HepG2 (cell line): ENCODE measurements around the gene MTX1. TPM values are rescaled to one million over a fixed set of nuclear protein-coding genes. Genes with fewer than 3 reads are reported as not detected.

Experiments
- ATAC-seq: fragments of 200-7000 bp; cut with Tn5 transposase; 3 replicates; pipeline ENCODE4 v1.9.1; 2020; ENCODE audit warnings: mild to moderate bottlenecking, moderate library complexity
- BruUV-seq: library from RNA; stranded (reverse); fragments of 400-500 nt; replicated peaks from 2 replicates; lab custom pipeline; 2021; lab: Mats Ljungman, UMichigan
- CTCF ChIA-PET: fragments of 300-600 bp; formaldehyde crosslinking; extraction: SDS; loops from one replicate; lab custom pipeline; 2021; ENCODE audit warnings: low total read pairs, inconsistent platforms, low intra/inter-chr PET ratio; lab: Yijun Ruan, JAX
- POLR2A ChIA-PET: fragments of 350-600 bp; sonication (Branson Sonifier 250); formaldehyde crosslinking; loops from one replicate; lab custom pipeline; 2020; ENCODE audit warnings: antibody characterized with exemption, inconsistent platforms; lab: Yijun Ruan, JAX
- DNase-seq: peaks from one replicate; pipeline ENCODE4 v3.0.0-alpha.2; 2015; ENCODE audit warnings: low spot score
- FAIRE-seq: peaks from 3 replicates; lab custom pipeline; 2011; peaks lifted over from hg19 to GRCh38; lab: Jason Lieb, UNC
- H2AFZ ChIP-seq: one replicate; pipeline ENCODE4 v1.6.1; 2011; ENCODE audit warnings: low read length, inconsistent platforms
- H3K27ac ChIP-seq: fragments of 300-600 bp; 3 replicates; pipeline ENCODE4 v1.8.0; 2011; ENCODE audit warnings: mixed run types, mild to moderate bottlenecking, mixed read lengths, low read length, inconsistent platforms; ENCODE audit not compliant: insufficient read depth; ENCODE audit errors: extremely low read length
- H3K27me3 ChIP-seq, 2 experiments: fragments of 200-600 bp in 1 of 2; 2 replicates in 1 of 2; 3 replicates in 1 of 2; pipeline versions ENCODE4 v1.6.0 to v1.8.0; 2011; ENCODE audit warnings: low read length in 2 of 2, mild to moderate bottlenecking in 2 of 2, moderate library complexity in 2 of 2, inconsistent platforms in 1 of 2; ENCODE audit not compliant: insufficient read depth in 2 of 2, control insufficient read depth in 1 of 2
- H3K36me3 ChIP-seq, 2 experiments: fragments of 200-600 bp in 1 of 2; replicated peaks in 1 of 2; 2 replicates in 1 of 2; 3 replicates in 1 of 2; pipeline versions ENCODE4 v1.5.1 to v1.8.0; 2011; ENCODE audit warnings: low read length in 2 of 2, inconsistent platforms in 1 of 2; ENCODE audit not compliant: insufficient read depth in 2 of 2, control insufficient read depth in 1 of 2
- H3K4me1 ChIP-seq: 2 replicates; pipeline ENCODE4 v1.5.1; 2012; ENCODE audit warnings: low read length, inconsistent platforms; ENCODE audit not compliant: insufficient read depth
- H3K4me2 ChIP-seq: 2 replicates; pipeline ENCODE4 v1.6.0; 2011; ENCODE audit warnings: low read depth, low read length, inconsistent platforms
- H3K4me3 ChIP-seq, 3 experiments: fragments of 200-600 bp in 1 of 3; sonication (generic), shearing (Covaris generic) in 1 of 3; replicated peaks in 1 of 3; 2 replicates each; pipeline ENCODE4 v1.5.1; 2011 to 2016; ENCODE audit warnings: low read length in 3 of 3, inconsistent platforms in 2 of 3, low read depth in 2 of 3, mild to moderate bottlenecking in 2 of 3, control low read depth in 1 of 3, mixed read lengths in 1 of 3; ENCODE audit not compliant: insufficient read depth in 1 of 3
- H3K79me2 ChIP-seq: one replicate; pipeline ENCODE4 v1.6.1; 2011; ENCODE audit warnings: low read length, inconsistent platforms; ENCODE audit not compliant: insufficient read depth
- H3K9ac ChIP-seq: 2 replicates; pipeline ENCODE4 v1.6.0; 2011; ENCODE audit warnings: mild to moderate bottlenecking, low read depth, low read length, inconsistent platforms; ENCODE audit not compliant: insufficient read depth
- H3K9me3 ChIP-seq: 2 replicates; pipeline ENCODE4 v1.5.1; 2012; ENCODE audit warnings: mild to moderate bottlenecking, low read length
- H4K20me1 ChIP-seq: 2 replicates; pipeline ENCODE4 v1.6.0; 2011; ENCODE audit warnings: inconsistent platforms, mild to moderate bottlenecking, low read length, moderate library complexity; ENCODE audit not compliant: insufficient read depth
- HNF1B ChIP-seq: sonication (generic); formaldehyde crosslinking; IDR thresholded peaks from 2 replicates; pipeline ENCODE4 v1.5.1; 2020; ENCODE audit warnings: mild to moderate bottlenecking, moderate library complexity, missing genetic modification reagents
- KAT2B ChIP-seq: fragments of 150-350 bp; IDR thresholded peaks from 2 replicates; pipeline ENCODE4 v1.6.1; 2014; ENCODE audit warnings: low read depth, low read length, borderline replicate concordance
- MXD4 ChIP-seq: IDR thresholded peaks from 2 replicates; pipeline ENCODE4 v1.6.1; 2016; ENCODE audit warnings: mild to moderate bottlenecking, missing biosample characterization, missing genetic modification reagents
- PCBP2 ChIP-seq: fragments of 200-400 bp; formaldehyde crosslinking; optimal IDR thresholded peaks from 2 replicates; pipeline ENCODE3; 2018; ENCODE audit warnings: low read length, low read depth; ENCODE audit not compliant: poor library complexity, severe bottlenecking
- ZBTB7A ChIP-seq: sonication (generic); formaldehyde crosslinking; IDR thresholded peaks from 2 replicates; pipeline ENCODE4 v1.8.0; 2022; ENCODE audit warnings: mild to moderate bottlenecking, missing genetic modification reagents
- ZNF124 ChIP-seq: sonication (generic); formaldehyde crosslinking; IDR thresholded peaks from 2 replicates; pipeline ENCODE4 v1.4.0; 2020; ENCODE audit warnings: missing genetic modification reagents
- ZNF343 ChIP-seq: sonication (generic); formaldehyde crosslinking; IDR thresholded peaks from 2 replicates; pipeline ENCODE4 v1.4.0; 2020; ENCODE audit warnings: mild to moderate bottlenecking, missing genetic modification reagents
- ZNF720 ChIP-seq: sonication (generic); formaldehyde crosslinking; IDR thresholded peaks from 2 replicates; pipeline ENCODE4 v1.4.0; 2020; ENCODE audit warnings: missing genetic modification reagents
- WGBS: methylation state at CpG from one replicate; pipeline ENCODE4 v1.1.6; 2017; ENCODE audit warnings: low lambda C conversion rate; 5-methylcytosine and 5-hydroxymethylcytosine counted together
- in situ Hi-C: cut with HindIII; loops from 2 replicates; pipeline ENCODE4 v1.10.0; 2017; ENCODE audit warnings: low pct_unique_long_range_greater_than_20kb; ENCODE audit not compliant: extremely low pct_ligation_motif_present
- intact Hi-C: fragments of 100-400 bp; cut with micrococcal nuclease; formaldehyde crosslinking; loops from one replicate; pipeline ENCODE4 v1.10.0; 2022; ENCODE audit not compliant: unreplicated experiment
- polyA plus RNA-seq, 8 experiments: library from polyadenylated mRNA; depleted of rRNA in 3 of 8; stranded (reverse) in 7 of 8; unstranded in 1 of 8; fragments of >200 nt; fragmentation: Illumina TruSeq in 4 of 8; extraction: Trizol in 4 of 8; gene quantifications; 2 replicates each; pipeline versions ENCODE4 v1.2.1 to v1.2.3, GENCODE V29; 2011 to 2016; ENCODE audit warnings: low read depth in 4 of 8, missing spikeins in 1 of 8, mixed read lengths in 1 of 8; ENCODE audit not compliant: insufficient read depth in 1 of 8
- total RNA-seq, 5 experiments: library from RNA; depleted of rRNA; stranded (reverse); fragments of >200 nt; fragmentation: Illumina TruSeq; extraction: Trizol; gene quantifications; 2 replicates each; pipeline ENCODE4 v1.2.3, GENCODE V29; 2016; ENCODE audit warnings: low read depth in 1 of 5
- TF ChIP-seq, protein P1 (sequence below): sonication (generic); formaldehyde crosslinking; IDR thresholded peaks from 2 replicates; pipeline ENCODE4 v1.9.0; 2021; ENCODE audit warnings: missing genetic modification reagents, mild to moderate bottlenecking, borderline replicate concordance

Gene MTX1
- total and polyA plus RNA-seq, 2 of the 13 experiments (the other 11 are each of a cell fraction or from before 2014, with no cell fraction given) = 64.5 to 72.6 TPM

DNA sequence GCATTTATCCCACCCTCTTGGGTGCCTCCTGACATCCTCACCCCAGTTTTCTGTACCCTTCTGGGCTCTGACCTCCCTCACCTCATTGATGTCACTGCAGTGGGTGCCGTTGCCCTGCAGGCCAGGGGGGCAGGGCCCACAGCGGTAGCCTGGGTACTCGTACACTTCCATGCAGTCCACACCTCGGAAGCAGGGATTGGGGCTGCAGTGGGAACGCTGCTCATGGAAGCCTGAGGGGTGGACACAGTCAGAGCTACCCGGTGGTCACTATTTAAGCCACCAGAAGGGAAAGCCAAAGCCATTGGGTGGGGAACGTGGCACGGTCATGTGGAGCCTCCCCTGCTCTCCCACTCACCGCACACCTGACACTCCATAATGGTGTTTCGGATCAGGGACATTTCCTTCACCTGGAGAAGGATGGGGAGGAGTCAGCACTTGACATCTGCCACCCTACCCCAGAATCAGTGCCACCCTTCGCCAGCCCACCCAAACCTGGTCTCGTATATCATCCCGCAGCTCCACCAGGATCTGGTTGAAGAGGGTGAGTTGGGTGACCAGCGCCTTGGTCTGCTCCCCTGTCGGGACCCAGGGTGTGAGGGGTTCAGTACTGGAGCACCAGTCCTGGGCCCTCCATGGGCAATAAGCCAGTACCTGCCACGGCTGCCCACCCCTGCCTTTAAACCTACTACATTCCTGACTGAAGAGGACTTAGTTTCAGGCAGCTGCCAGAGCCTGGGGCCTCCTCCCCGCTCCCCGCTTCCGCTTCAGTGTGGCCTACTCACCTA, 5.6 kb upstream of the MTX1 start (continued):
- TF ChIP-seq ZBTB7A (CRISPR knock-in tag) (no peak), ZNF343 (no peak), ZNF720 (CRISPR knock-in tag) (no peak), MXD4 (CRISPR knock-in tag) (no peak), KAT2B (no peak), ZNF124 (CRISPR knock-in tag) (no peak)
- TF ChIP-seq, protein P1, sequence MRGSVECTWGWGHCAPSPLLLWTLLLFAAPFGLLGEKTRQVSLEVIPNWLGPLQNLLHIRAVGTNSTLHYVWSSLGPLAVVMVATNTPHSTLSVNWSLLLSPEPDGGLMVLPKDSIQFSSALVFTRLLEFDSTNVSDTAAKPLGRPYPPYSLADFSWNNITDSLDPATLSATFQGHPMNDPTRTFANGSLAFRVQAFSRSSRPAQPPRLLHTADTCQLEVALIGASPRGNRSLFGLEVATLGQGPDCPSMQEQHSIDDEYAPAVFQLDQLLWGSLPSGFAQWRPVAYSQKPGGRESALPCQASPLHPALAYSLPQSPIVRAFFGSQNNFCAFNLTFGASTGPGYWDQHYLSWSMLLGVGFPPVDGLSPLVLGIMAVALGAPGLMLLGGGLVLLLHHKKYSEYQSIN (CRISPR knock-in tag) = no peak

- no peak for ATAC-seq
- TF ChIP-seq HNF1B (CRISPR knock-in tag) = 0 out of 2 replicates have a peak, but pooled peaks have one; percentile 17
- TF ChIP-seq PCBP2 = no peak
- TF ChIP-seq, all 625 proteins: peak for 1
- H3K4me2 ChIP-seq = no peak overlapping the region
- no peaks in the 10 kb centered on the region for H3K9me3 ChIP-seq
- WGBS = 15% methylated on average over 5 of the region's 14 CpGs
- in situ Hi-C loops = loop anchor here (10.0 kb wide), 1 partner anchor 390 kb away; no protein-coding TSS in a partner anchor
- H4K20me1 ChIP-seq = no peaks in the 10 kb centered on the region
- BruUV-seq = no TSS peak
- H2AFZ ChIP-seq = no peak overlapping the region
- FAIRE-seq (no peak), DNase-seq (no peak)
- intact Hi-C loops = loop anchor here (5.0 to 10.0 kb wide), 2 partner anchors 100 to 117 kb away; partner anchors contain the start of genes FDPS, PKLR and RUSC1
- CTCF ChIA-PET = no interaction called here
- no peak overlapping the region for H3K4me3 ChIP-seq
- peaks cover 9% of the 10 kb centered on the region for H3K79me2 ChIP-seq
- peaks cover 0 to 37% of the 10 kb centered on the region in 2 experiments; a peak in 4 of 5 replicates for H3K27me3 ChIP-seq
- no peak overlapping the region for H3K9ac ChIP-seq
- H3K27ac ChIP-seq = no peak overlapping the region
- POLR2A ChIA-PET = no interaction called here
- H3K36me3 ChIP-seq = no peaks in the 10 kb centered on the region
- peaks cover 22% of the 10 kb centered on the region for H3K4me1 ChIP-seq
These were observed 3.5 kb upstream of the MTX1 start for GRCh38 chr1:155205035-155205434.
